HG02623 (cell line): ENCODE measurements around the gene TBC1D21.

Source experiments
- ATAC-seq: cut with Tn5 transposase; IDR thresholded peaks from one replicate; pipeline ENCODE4 v1.9.1; 2021; ENCODE audit warnings: moderate library complexity; ENCODE audit not compliant: unreplicated experiment

The TBC1D21 gene

DNA sequence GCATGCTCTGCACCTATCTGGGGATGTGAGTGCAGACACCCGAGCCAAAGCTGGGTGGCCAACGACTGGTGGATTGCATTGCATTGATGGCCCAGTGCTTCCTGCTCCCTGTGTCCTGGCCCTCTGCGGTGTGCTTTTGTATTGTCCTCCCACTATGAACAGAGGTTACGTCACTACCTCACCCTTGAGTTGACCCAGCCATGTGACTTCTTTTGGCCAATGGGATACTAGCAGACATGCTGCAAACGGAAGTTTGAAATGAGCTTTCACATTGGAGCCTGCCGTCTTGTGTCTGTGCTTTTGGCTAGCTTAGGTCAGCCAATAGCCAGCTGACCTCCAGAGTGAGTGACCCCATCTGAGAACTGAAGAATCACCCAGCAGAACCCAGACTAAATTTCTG lies 15.3 kb upstream of the TBC1D21 start:
- ATAC-seq = no peak

- ATAC-seq = no peak
Measured at GRCh38 chr15:73862276-73862675, 11.1 kb upstream of the TBC1D21 start.

DNA sequence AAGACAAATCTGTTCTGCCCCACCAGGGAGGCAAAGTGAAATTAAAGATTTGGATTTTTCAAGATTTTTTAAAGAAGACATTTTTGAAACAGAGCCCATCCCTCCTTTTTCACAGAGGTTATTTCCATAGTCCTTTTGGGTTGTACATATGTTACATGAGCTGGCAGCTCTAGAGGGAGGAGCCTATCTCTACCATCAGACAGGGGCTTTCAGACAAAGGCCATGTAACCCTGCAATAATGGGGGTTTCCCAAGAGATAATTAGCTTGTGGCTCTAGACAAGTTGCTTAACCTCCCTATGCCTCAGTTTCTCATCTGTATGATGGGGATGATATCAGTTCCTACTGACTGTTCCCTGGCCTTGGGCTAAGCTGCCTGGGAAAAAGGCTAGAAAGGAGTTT lies 8.0 kb upstream of the TBC1D21 start:
- ATAC-seq = no peak

DNA sequence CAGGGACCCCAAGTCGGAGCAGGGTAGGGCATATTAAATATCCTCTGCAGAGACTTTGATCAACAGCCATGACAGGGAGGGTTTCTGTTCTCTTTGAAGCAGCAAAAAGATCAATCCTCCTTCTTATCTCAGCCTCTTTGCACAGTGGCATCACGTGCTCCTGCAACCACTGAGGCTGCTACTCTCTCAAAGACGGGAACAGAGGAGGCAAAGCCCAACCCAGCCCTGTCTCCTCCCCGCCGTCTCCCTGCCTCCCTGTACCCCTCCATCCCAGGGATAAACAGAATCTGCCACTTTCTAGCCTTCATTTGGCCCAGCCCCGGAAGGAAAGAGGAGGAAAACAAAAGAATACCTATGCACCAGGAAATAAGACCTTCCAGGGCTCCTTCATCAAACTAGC lies 7.5 kb upstream of the TBC1D21 start:
- ATAC-seq = no peak

DNA sequence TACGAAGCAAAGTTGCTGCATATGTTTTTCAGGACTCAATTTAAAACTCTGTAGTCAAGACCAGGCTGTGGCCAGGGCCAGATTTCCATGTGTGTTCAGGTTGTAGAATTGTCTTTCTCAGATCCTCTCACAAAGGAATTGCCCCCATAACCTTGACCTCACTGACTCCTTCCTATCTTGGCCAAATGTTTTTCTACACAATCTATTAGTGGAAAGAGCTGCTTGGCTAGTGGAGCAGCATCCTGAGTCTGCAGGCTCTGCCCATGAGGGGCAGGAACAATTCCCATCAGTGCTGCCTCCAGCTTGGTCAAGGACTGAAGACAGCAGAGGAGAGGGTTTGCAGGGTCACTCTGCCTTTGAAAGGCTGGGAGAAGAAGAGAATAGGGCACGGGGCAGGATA lies 6.9 kb upstream of the TBC1D21 start:
- no peak for ATAC-seq

DNA sequence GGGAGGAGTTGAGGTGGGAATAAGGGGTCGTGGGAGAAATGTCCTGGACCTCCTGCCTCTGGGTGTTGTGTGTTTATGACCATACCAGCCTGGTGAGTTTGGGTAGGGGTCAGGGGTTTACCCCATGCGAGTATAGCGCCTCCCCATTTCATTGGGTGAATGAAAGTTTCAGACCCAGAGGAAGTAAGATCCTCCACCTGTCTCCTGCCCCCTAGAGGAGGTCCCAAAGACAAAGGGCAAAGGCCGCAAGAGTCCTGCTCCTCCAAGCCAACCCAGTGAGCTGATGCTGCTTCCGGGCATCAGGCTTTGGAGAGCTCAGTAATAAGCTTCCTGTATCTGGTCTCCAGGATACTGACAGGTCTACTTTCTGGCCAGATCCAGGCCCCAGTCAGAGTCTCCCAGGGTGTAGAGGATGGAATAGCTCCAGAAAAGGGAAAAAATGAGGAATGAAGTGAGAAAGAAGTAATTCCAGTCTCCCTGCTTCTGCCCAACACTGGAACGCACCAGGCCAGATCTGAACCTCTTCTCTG lies 6.4 kb upstream of the TBC1D21 start:
- no peak for ATAC-seq

DNA sequence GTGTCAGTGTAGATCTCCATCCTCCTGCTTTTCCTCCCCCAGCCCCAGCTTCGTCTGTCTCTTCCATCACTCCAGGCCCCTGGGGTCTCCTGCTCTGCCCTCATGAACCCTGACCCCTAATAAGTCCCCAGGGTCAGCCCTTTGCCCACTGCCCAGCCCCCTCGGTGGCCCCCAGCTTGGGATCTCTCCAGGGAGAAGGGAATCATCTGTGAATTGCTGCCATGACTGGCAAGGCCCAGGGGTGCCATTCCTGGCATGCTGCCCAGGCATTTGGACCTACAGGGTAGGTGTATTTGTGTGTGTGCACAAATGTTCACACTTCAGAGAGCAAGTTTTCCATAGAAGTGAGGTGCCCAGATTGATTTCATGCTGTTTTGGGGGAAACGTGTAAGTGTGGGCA lies 5.9 kb upstream of the TBC1D21 start:
- ATAC-seq = no peak

DNA sequence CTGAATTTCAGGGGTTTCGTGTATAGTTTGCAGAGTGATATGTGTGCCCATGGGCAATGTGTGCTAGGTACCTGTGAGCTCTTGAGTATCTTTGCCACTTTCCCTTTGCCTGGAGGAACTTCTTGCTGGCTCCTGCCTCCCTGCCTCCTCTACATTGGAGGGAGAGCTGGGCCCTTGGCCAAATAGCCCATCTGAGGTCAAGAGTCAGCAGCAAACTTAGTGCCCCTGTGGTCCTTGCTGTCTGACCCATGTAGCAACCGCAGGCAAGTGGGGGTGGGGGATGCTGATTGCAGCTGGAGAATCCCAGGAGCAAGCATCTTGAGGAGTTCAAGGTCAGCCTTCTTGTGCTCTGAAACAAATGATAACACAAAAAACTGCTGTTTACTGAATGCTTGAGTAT lies 5.4 kb upstream of the TBC1D21 start:
- ATAC-seq = no peak

DNA sequence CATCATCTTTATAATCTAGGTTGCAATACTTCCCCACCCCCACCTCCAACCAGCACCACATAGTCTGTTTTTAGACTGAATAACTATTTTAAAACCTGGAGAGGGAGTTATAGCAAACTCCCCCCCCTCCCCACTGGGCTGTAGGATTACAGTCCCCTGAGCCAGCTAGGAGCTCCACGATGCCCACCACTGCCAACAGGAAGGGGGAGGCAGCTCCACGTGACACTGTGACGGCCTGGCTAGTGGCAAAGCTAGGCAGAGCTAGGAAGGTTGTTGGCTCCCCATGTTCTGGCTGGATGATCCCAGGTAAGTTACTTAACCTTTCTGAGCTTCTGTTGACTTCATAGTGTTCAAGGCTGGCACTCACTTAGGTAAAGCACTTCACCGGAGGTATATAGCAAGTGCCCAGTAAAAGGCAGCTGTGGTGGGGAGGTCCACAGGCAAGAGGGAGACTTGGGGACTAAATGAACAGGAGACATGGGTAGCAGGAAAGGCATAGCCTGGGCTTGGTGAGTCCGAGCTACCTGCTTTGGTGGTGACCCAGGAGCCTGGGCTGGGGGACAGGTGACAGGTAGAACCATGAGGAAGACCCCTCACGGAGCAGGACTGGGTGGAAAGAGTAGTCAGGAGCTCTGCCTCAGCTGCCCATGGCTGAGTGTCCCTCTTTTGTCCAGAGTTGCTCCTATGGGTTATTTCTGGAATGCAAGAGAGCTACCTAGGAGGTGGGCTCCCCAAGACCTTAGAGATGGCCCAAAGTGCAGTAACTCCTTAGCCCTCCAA lies 4.0 kb upstream of the TBC1D21 start:
- ATAC-seq = no peak

GRCh38 chr15:73870700-73871408 lies 2.5 kb upstream of the TBC1D21 start:
- no peak for ATAC-seq

DNA sequence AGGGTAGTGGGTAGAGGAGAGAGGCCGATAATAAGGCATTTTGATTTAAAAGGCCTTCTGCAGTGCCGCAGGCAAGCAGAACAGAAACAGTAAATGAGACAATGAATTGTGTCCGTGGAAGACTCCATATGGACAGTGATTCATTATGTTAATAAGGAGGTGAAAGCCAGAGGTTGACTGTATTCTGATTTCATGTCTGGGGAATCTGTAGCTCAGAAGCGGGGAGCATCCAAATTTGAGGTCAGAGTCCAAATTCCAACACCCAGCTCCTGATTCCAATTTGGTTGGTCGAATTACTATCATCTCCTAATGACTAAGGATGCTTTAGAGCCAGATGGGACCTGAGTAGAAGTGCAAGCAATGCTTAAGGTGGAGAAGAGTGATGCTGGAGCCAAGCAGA lies 1.0 kb upstream of the TBC1D21 start:
- ATAC-seq = no peak

GRCh38 chr15:73873889-73874511 lies 636 bp downstream of the TBC1D21 start:
- no peak for ATAC-seq

DNA sequence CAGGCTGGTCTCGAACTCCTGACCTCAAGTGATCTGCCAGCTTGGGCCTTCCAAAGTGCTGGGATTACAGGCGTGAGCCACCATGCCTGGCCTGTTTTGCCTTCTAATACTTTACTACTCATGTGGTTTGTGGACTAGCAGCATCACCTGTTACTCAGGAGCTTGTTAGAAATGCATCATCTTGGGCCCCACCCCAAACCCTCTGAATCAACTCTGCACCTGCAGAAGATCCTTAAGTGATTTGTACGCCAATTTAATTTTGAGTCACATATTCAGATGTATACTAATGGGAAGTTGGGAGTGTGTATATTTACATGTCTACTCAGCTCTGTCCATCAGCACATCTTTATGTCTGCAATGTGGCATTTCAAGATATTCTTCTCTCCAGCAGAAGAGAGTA lies 6.1 kb downstream of the TBC1D21 start:
- no peak for ATAC-seq

- no peak for ATAC-seq
Measured at GRCh38 chr15:73881579-73882320, 8.4 kb downstream of the TBC1D21 start.

- ATAC-seq = no peak
Measured at GRCh38 chr15:73882761-73883419, 9.5 kb downstream of the TBC1D21 start.

GRCh38 chr15:73884159-73884558 lies 10.8 kb downstream of the TBC1D21 start:
- ATAC-seq = no peak

- no peak for ATAC-seq
Measured at GRCh38 chr15:73885954-73886700, 12.8 kb downstream of the TBC1D21 start.

DNA sequence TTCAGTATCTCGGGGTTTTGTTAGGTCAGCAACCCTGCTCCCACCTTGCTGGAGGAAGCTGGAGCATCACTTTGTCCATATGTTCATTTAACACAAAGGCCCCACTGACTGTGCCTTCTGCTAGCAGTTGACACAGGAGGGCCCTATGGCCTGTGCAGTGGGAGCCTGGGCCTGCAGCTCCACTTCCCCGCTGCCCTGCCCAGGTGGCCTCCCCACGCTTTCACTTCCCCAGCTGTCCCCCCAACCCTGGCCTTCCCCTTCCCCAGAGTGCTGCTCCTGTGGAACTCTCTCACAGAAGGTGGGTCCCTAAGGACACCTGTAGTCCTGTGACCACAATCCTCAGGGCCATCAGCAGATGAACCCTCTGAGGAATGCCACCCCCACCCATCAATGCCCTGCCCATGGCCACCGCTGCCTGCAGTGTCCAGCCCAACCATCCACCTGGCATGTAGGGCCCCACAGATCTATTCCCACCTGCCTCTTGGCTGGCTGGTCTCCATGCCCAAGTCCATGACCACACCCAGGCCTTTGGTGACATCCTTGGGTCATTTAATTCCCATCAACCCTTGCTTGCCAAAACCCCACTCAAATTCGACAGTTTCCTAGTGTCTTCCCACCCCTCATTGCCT lies 13.5 kb downstream of the TBC1D21 start:
- no peak for ATAC-seq

- no peak for ATAC-seq
Measured at GRCh38 chr15:73887481-73887880, 14.1 kb downstream of the TBC1D21 start.
